Urothelium cell line (cell line): ENCODE data around the gene CCDC137.
"Not testable (repeated sequence)": the region's sequence is repeated elsewhere in the genome, so short reads cannot be mapped to it uniquely, and the experiment has no call there.

Experiments
- DNase-seq: peaks from one replicate; pipeline ENCODE4 v3.0.0; 2011; ENCODE audit warnings: low spot score, mixed read lengths
- FAIRE-seq: peaks from 2 replicates; lab custom pipeline; 2011; peaks lifted over from hg19 to GRCh38; lab: Jason Lieb, UNC

Gene CCDC137, protein sequence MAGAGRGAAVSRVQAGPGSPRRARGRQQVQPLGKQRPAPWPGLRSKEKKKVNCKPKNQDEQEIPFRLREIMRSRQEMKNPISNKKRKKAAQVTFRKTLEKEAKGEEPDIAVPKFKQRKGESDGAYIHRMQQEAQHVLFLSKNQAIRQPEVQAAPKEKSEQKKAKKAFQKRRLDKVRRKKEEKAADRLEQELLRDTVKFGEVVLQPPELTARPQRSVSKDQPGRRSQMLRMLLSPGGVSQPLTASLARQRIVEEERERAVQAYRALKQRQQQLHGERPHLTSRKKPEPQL

GRCh38 chr17:81666342-81667191 is at the start of gene CCDC137, which contains the start of gene OXLD1:
Gene CCDC137, plus strand, starts transcription at chr17:81666737. Its CDS starts 30 bp downstream, at chr17:81666767.
Gene OXLD1, minus strand, starts transcription at chr17:81666605. Its CDS starts 28 bp downstream, at chr17:81666577.
- FAIRE-seq (peak; percentile 96), DNase-seq (peak; percentile 100)

- DNase-seq (no peak), FAIRE-seq (no peak)
Measured at GRCh38 chr17:81616877-81617276, 49.7 kb upstream of the CCDC137 start.

- not testable (repeated sequence) for FAIRE-seq, DNase-seq
Measured at GRCh38 chr17:81618307-81618706, 48.2 kb upstream of the CCDC137 start.

DNA sequence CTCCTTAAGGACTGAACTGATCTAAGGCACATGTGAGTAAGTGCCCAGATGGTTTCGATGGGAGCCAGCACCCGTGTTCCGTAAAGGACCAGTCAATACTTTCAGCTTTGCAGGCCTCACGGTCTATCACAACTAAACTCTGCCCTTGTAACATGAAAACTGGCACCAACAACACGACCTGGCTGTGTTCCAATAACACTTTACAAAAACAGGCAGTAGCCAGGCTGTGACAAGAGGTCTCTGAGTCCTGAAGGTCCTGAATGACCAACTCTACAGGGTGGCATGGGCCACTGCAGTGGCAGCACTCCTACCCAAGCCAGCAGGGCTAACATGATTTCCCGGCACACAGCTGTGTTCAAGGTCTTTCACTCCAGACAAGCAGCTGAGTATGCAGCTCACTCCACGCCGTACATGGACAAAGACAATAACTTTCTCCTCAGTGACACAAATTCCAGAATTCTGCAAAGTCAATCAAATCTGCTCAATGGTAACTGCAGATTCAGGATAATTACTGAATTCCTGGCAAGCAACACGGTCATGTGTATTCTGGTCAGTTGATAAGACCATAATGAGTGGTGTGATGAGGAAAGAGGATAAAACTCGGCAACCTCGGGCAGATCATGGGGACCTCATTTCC is 44.9 kb upstream of the CCDC137 start:
- DNase-seq (no peak), FAIRE-seq (peak; percentile 77)

DNA sequence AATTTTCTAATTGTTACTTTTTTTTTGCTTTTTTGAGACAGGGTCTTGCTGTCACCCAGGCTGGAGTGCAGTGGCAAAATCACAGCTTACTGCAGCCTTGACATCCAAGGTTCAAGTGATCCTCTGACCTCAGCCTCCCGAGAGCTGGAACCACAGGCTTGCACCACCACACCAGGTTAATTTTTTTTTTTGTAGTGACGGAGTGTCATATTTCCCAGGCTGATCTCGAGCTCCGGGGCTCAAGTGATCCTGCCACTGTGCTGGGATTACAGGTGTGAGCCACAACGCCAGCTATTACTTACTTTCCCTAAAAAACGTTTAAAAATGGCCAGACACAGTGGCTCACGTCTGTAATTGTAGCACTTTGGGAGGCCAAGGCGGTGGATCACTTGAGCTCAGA is 36.3 kb upstream of the CCDC137 start:
- no peak for DNase-seq
- no peak for FAIRE-seq

DNA sequence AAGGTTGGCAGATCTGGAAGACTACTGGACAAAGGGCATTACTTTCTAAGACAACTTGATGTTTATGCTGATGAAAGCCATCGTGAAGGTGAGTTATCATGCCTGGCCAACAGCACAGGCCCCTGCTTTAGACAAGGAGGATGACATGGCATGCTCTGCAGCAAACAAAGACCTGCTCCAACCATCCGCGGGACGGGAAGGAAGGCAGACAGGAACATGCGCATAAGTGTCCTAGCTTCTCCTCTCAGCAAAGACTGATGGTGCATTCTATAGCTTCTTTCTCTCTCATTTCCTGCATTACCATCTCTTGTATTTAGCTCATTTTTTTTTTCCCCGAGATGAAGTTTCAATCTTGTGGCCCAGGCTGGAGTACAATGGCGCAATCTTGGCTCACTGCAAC is 35.1 kb upstream of the CCDC137 start:
- FAIRE-seq (no peak), DNase-seq (no peak)

DNA sequence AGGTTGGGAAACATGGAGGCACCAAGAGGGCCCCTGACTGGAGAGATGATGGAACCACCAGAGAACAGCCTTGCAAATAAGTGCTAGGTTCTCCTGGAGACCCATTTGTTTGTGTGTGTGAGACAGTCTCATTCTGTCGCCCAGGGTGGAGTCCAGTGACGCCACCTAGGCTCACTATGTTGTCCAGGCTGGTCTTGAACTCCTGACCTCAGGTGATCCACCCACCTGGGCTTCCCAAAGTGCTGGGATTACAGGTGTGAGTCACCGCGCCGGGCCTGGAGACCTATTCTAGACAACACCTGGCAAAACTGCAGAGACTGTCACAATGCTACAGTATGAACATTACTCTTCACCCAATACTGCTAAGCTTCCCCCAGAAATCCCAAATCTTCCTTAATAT is 31.1 kb upstream of the CCDC137 start:
- FAIRE-seq (no peak), DNase-seq (no peak)

DNA sequence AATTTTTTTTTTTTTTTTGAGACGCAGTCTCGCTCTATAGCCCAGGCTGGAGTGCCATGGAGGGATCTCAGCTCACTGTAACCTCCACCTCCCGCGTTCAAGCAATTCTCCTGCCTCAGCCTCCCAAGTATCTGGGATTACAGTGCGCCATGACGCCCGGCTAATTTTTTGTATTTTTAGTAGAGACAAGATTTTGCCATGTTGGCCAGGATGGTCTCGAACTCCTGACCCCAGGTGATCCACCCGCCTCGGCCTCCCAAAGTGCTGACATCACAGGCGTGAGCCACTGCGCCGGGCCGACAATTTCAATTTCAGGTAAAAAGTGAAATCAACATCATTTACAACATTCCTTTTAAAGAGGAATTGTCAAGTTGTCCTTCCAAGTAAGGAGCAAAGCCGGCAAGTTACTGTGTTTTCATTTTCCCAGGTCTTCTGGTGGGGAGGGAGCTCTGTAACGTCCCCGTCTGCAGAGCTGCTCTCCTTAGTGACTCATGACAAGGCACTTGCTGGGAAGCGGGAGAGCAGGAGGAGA is 30.5 kb upstream of the CCDC137 start:
- no peak for FAIRE-seq
- peak; percentile 55 for DNase-seq

GRCh38 chr17:81636505-81637288 is 29.8 kb upstream of the CCDC137 start, which contains the start of the genes NPLOC4 and TSPAN10:
Gene NPLOC4, minus strand, starts transcription at chr17:81637112. Its CDS starts 182 bp downstream, at chr17:81636930.
Gene TSPAN10, plus strand, starts transcription at chr17:81637196. Its CDS starts 5,217 bp downstream, at chr17:81642413.
- peak; percentile 99 for DNase-seq
- peak; percentile 50 for FAIRE-seq

- FAIRE-seq, result no peak
- DNase-seq, result no peak
Measured at GRCh38 chr17:81638683-81639082, 27.9 kb upstream of the CCDC137 start.

DNA sequence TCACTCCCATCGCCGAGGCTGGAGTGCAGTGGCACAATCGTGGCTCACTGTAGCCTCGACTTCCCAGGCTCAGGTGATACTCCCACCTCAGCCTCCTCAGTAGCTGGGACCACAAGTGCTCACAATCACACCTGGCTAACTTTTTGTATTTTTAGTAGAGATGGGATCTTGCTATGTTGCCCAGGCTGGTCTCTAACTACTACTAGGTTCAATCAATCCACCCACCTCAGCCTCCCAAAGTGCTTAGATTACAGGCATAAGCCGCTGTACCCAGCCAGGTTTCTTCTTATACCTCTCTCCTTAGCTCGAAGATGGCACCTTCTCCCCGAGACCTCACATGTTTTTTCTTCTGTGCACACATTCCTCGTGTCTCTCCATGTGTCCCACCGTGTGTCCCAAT is 26.5 kb upstream of the CCDC137 start:
- DNase-seq, result no peak
- no peak for FAIRE-seq

DNA sequence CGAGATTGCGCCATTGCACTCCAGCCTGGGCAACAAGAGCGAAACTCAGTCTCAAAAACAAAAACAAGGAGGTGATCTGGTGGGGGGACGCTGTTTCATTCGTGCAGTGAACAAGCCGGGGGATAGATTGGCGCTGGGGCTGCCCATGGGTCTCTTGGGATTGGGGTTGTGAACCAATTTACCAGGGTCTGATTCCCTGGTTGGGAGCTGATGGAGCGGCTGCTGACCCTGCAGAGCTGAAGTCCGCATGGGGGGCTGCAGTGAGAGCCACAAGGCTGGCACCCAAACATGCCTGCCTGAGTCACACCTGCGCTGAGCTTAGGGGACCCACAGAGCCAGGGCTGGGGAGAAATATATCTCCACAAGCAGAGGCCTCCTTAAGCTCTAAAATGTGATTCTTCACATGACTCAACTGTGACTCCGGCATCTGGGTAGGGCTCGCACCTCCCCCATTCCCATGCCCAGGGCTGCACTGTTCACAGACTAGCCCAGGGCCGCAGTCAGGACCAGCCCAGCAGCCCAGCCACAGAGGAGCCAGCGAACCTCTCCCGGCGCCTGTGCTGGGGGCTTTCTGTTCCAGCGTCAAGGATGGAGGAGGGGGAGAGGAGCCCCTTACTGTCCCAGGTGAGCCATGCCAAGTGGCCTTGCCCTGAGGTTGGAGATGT is 24.6 kb upstream of the CCDC137 start:
- DNase-seq (peak; percentile 88), FAIRE-seq (peak; percentile 53)

- no peak for FAIRE-seq
- DNase-seq, result no peak
Measured at GRCh38 chr17:81644496-81644895, 22.0 kb upstream of the CCDC137 start.

DNA sequence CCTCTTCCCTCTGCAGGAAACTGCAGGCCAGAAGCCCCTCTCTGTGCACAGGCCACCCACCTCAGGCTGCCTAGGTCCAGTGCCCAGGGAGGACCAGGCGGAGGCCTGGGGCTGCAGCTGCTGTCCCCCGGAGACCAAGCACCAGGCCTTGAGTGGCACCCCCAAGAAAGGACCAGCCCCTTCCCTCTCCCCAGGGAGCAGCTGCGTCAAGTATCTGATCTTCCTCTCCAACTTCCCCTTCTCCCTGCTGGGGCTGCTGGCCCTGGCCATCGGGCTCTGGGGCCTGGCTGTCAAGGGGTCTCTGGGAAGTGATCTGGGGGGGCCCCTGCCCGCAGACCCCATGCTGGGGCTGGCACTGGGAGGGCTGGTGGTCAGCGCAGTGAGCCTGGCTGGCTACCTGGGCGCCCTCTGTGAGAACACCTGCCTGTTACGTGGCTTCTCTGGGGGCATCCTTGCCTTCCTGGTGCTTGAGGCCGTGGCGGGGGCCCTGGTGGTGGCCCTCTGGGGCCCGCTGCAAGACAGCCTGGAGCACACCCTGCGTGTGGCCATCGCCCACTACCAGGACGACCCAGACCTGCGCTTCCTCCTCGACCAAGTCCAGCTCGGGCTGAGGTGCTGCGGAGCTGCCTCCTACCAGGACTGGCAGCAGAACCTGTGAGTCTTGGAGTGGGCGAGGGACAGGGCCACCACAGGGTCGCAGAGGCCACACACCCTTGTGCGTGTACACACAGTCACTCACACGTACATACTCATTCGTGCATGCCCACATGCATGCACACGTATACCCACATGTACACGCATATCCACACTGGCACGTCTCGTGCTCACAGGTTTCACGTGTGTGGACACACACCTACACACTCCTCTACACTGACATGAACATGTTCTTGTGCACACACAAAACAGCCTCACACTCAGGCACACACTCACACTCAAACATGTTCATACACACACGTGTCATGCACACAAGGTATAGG is 21.3 kb upstream of the CCDC137 start:
- no peak for DNase-seq
- peak; percentile 94 for FAIRE-seq

GRCh38 chr17:81646869-81647600 is 19.5 kb upstream of the CCDC137 start:
- FAIRE-seq (no peak), DNase-seq (no peak)

DNA sequence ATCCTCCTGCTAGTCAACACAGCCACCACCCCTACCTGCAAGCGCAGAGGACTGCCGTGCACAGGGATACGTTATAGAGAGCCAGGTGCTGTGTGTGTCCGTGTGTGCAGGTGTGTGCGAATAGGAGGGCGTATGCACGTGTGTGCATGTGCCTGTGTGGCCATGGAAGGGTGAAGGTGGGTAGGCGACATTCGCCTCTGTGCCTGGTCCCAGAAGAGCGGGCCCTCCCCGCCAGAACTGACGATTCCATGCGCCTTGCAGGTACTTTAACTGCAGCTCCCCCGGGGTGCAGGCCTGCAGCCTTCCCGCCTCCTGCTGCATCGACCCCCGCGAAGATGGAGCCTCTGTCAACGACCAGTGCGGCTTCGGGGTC is 18.9 kb upstream of the CCDC137 start:
- FAIRE-seq, result no peak
- DNase-seq, result no peak

GRCh38 chr17:81648013-81648706 is 18.4 kb upstream of the CCDC137 start:
- FAIRE-seq (no peak), DNase-seq (no peak)
